ENCODE data around the gene MAN2A1. TPM values are rescaled to one million over a fixed set of nuclear protein-coding genes. Genes with fewer than 3 reads are reported as not detected.

MAN2A1 gene
- total and polyA plus RNA-seq, 2 experiments from 2014 or later, result 32.5 to 129 TPM

DNA sequence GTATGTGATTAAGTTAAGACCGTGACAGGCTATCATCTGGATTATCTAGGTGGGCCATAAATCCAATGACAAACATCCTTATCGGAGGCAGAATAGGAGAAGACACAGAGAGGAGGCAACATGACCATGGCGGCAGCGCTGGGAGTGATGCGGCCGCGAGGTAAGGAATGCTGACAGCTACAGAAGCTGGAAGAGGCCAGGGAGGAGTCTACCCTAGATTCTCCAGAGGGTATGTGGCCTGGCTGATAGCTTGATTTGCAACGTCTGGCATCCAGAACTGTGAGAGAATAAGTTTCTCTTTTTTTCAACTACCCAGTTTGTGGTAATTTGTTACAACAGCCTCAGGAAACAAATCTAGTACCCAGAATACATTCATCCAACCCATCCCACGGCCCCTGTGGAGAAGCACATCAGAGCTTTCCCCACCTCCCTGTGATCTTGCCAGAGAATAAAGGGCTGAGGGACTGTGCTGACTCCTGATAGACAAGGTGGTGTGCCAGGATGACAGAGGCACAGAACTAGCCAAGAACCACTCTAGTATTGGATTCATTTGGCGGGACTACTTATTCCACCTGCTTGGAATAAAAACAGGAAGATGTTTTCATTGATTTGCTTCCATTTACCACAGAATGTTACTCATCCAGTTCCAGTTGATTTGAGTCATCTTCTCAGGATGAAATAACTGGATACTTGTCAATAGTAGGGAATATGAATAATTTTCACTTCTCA lies 187.4 kb downstream of the MAN2A1 start (continued):
- TF ChIP-seq ZNF114 (CRISPR knock-in tag; IDR thresholded peaks at IDR 0.05), result no peak
- TF ChIP-seq JUNB (IDR thresholded peaks at IDR 0.05; ENCODE audit: unreplicated experiment), result no peak
- no peak for TF ChIP-seq ZNF331 (CRISPR knock-in tag; IDR thresholded peaks at IDR 0.05; ENCODE audit: low read depth)

DNA sequence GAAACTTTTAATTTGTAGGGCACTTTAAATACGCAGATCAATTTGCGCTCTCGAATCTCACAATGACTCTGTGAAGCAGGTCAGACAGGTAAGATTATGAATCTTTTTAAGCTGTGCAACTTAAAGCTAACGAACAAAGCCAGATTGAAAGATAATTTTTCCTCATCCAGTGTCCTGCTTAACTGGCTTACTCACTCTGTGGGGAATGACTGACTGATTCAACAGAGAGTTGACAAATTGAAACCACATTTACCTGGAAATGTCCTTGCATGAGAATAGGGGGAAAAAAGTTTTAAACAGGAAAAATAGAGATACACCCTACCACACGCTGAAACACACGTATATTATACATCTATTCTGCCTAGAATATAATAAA lies 187.9 kb downstream of the MAN2A1 start:
- H3K9me2 ChIP-seq (ENCODE audit: insufficient read depth), result no peaks in the 10 kb centered on the region
- Mint-ChIP-seq H3K4me1 (no peaks in the 10 kb centered on the region; the same call in 2 of the 3 replicates), H3K36me3 (ENCODE audit: low read depth) (no peaks in the 10 kb centered on the region), H3K4me3 (no peak overlapping the region), H3K27me3 (ENCODE audit: insufficient read depth, low read depth, poor library complexity) (no peaks in the 10 kb centered on the region), H3K27ac (peak overlapping the region; percentile 18; the same call in 1 of the 2 replicates), H3K9me3 (no peaks in the 10 kb centered on the region)
- H3K4me1 ChIP-seq (ENCODE audit: insufficient read depth), result no peaks in the 10 kb centered on the region
- TF ChIP-seq CREB1 (CRISPR knock-in tag; IDR thresholded peaks at IDR 0.05; ENCODE audit: low read depth) (no peak), POLR2AphosphoS5 (IDR thresholded peaks at IDR 0.05; ENCODE audit: low read depth) (no peak), ZNF114 (CRISPR knock-in tag; IDR thresholded peaks at IDR 0.05) (no peak), NANOG (IDR thresholded peaks at IDR 0.05; ENCODE audit: borderline replicate concordance) (no peak), STAT1 (IDR thresholded peaks at IDR 0.05; ENCODE audit: unreplicated experiment) (no peak), JUNB (IDR thresholded peaks at IDR 0.05; ENCODE audit: unreplicated experiment) (no peak), EZH2 (IDR thresholded peaks at IDR 0.05; ENCODE audit: low read depth, unreplicated experiment) (no peak)
- TF ChIP-seq, protein P1, sequence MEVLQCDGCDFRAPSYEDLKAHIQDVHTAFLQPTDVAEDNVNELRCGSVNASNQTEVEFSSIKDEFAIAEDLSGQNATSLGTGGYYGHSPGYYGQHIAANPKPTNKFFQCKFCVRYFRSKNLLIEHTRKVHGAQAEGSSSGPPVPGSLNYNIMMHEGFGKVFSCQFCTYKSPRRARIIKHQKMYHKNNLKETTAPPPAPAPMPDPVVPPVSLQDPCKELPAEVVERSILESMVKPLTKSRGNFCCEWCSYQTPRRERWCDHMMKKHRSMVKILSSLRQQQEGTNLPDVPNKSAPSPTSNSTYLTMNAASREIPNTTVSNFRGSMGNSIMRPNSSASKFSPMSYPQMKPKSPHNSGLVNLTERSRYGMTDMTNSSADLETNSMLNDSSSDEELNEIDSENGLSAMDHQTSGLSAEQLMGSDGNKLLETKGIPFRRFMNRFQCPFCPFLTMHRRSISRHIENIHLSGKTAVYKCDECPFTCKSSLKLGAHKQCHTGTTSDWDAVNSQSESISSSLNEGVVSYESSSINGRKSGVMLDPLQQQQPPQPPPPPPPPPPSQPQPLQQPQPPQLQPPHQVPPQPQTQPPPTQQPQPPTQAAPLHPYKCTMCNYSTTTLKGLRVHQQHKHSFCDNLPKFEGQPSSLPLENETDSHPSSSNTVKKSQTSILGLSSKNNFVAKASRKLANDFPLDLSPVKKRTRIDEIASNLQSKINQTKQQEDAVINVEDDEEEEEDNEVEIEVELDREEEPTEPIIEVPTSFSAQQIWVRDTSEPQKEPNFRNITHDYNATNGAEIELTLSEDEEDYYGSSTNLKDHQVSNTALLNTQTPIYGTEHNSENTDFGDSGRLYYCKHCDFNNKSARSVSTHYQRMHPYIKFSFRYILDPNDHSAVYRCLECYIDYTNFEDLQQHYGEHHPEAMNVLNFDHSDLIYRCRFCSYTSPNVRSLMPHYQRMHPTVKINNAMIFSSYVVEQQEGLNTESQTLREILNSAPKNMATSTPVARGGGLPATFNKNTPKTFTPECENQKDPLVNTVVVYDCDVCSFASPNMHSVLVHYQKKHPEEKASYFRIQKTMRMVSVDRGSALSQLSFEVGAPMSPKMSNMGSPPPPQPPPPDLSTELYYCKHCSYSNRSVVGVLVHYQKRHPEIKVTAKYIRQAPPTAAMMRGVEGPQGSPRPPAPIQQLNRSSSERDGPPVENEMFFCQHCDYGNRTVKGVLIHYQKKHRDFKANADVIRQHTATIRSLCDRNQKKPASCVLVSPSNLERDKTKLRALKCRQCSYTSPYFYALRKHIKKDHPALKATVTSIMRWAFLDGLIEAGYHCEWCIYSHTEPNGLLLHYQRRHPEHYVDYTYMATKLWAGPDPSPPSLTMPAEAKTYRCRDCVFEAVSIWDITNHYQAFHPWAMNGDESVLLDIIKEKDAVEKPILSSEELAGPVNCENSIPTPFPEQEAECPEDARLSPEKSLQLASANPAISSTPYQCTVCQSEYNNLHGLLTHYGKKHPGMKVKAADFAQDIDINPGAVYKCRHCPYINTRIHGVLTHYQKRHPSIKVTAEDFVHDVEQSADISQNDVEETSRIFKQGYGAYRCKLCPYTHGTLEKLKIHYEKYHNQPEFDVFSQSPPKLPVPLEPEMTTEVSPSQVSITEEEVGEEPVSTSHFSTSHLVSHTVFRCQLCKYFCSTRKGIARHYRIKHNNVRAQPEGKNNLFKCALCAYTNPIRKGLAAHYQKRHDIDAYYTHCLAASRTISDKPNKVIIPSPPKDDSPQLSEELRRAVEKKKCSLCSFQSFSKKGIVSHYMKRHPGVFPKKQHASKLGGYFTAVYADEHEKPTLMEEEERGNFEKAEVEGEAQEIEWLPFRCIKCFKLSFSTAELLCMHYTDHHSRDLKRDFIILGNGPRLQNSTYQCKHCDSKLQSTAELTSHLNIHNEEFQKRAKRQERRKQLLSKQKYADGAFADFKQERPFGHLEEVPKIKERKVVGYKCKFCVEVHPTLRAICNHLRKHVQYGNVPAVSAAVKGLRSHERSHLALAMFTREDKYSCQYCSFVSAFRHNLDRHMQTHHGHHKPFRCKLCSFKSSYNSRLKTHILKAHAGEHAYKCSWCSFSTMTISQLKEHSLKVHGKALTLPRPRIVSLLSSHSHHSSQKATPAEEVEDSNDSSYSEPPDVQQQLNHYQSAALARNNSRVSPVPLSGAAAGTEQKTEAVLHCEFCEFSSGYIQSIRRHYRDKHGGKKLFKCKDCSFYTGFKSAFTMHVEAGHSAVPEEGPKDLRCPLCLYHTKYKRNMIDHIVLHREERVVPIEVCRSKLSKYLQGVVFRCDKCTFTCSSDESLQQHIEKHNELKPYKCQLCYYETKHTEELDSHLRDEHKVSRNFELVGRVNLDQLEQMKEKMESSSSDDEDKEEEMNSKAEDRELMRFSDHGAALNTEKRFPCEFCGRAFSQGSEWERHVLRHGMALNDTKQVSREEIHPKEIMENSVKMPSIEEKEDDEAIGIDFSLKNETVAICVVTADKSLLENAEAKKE (CRISPR knock-in tag; IDR thresholded peaks at IDR 0.05), result no peak
- TF ChIP-seq, protein P2, sequence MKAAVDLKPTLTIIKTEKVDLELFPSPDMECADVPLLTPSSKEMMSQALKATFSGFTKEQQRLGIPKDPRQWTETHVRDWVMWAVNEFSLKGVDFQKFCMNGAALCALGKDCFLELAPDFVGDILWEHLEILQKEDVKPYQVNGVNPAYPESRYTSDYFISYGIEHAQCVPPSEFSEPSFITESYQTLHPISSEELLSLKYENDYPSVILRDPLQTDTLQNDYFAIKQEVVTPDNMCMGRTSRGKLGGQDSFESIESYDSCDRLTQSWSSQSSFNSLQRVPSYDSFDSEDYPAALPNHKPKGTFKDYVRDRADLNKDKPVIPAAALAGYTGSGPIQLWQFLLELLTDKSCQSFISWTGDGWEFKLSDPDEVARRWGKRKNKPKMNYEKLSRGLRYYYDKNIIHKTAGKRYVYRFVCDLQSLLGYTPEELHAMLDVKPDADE (IDR thresholded peaks at IDR 0.05), result no peak
- TF ChIP-seq, protein P3, sequence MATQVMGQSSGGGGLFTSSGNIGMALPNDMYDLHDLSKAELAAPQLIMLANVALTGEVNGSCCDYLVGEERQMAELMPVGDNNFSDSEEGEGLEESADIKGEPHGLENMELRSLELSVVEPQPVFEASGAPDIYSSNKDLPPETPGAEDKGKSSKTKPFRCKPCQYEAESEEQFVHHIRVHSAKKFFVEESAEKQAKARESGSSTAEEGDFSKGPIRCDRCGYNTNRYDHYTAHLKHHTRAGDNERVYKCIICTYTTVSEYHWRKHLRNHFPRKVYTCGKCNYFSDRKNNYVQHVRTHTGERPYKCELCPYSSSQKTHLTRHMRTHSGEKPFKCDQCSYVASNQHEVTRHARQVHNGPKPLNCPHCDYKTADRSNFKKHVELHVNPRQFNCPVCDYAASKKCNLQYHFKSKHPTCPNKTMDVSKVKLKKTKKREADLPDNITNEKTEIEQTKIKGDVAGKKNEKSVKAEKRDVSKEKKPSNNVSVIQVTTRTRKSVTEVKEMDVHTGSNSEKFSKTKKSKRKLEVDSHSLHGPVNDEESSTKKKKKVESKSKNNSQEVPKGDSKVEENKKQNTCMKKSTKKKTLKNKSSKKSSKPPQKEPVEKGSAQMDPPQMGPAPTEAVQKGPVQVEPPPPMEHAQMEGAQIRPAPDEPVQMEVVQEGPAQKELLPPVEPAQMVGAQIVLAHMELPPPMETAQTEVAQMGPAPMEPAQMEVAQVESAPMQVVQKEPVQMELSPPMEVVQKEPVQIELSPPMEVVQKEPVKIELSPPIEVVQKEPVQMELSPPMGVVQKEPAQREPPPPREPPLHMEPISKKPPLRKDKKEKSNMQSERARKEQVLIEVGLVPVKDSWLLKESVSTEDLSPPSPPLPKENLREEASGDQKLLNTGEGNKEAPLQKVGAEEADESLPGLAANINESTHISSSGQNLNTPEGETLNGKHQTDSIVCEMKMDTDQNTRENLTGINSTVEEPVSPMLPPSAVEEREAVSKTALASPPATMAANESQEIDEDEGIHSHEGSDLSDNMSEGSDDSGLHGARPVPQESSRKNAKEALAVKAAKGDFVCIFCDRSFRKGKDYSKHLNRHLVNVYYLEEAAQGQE (IDR thresholded peaks at IDR 0.05; ENCODE audit: unreplicated experiment), result no peak
- TF ChIP-seq, protein P4, sequence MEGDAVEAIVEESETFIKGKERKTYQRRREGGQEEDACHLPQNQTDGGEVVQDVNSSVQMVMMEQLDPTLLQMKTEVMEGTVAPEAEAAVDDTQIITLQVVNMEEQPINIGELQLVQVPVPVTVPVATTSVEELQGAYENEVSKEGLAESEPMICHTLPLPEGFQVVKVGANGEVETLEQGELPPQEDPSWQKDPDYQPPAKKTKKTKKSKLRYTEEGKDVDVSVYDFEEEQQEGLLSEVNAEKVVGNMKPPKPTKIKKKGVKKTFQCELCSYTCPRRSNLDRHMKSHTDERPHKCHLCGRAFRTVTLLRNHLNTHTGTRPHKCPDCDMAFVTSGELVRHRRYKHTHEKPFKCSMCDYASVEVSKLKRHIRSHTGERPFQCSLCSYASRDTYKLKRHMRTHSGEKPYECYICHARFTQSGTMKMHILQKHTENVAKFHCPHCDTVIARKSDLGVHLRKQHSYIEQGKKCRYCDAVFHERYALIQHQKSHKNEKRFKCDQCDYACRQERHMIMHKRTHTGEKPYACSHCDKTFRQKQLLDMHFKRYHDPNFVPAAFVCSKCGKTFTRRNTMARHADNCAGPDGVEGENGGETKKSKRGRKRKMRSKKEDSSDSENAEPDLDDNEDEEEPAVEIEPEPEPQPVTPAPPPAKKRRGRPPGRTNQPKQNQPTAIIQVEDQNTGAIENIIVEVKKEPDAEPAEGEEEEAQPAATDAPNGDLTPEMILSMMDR (conservative IDR thresholded peaks at IDR 0.05; ENCODE audit: low read depth in 2 of 2), result no peak
- no peak for DNase-seq (ENCODE audit: low spot score)
- no peak overlapping the region for H3K27ac ChIP-seq (ENCODE audit: low read depth)
- H2AFZ ChIP-seq, result no peak overlapping the region
- H3F3A ChIP-seq (replicated peaks; ENCODE audit: low read depth), result no peaks in the 10 kb centered on the region
- H3K4me3 ChIP-seq, result no peak overlapping the region
- no peaks in the 10 kb centered on the region for H3K27me3 ChIP-seq (ENCODE audit: insufficient read depth)
- H3K4me2 ChIP-seq, result no peak overlapping the region
- no peaks in the 10 kb centered on the region for H3K79me2 ChIP-seq (replicated peaks; ENCODE audit: insufficient read depth)
- no peak for ATAC-seq
- H3K36me3 ChIP-seq (ENCODE audit: insufficient read depth), result no peaks in the 10 kb centered on the region
- no peaks in the 10 kb centered on the region for H4K20me1 ChIP-seq (replicated peaks; ENCODE audit: insufficient read depth)
